Hepatocyte (in vitro differentiated cells): ENCODE measurements around the gene OSCP1. TPM values are rescaled to one million over a fixed set of nuclear protein-coding genes. Genes with fewer than 3 reads are reported as not detected.

Source experiments
- DNase-seq: peaks from one replicate; pipeline ENCODE4 v3.0.0-alpha.2; 2016; ENCODE audit warnings: low spot score
- H2AFZ ChIP-seq: fragments of 200-600 bp; sonication (generic); 2 replicates; pipeline ENCODE4 v1.6.0; 2016; ENCODE audit warnings: antibody characterized with exemption, mild to moderate bottlenecking
- H3K27ac ChIP-seq: fragments of 200-600 bp; sonication (generic); 2 replicates; pipeline ENCODE4 v1.5.1; 2016; ENCODE audit warnings: mild to moderate bottlenecking
- H3K27me3 ChIP-seq: fragments of 200-600 bp; sonication (generic); 2 replicates; pipeline ENCODE4 v1.6.1; 2016
- H3K36me3 ChIP-seq: fragments of 200-600 bp; sonication (generic); replicated peaks from 2 replicates; pipeline ENCODE4 v1.5.1; 2016; ENCODE audit warnings: low read depth; ENCODE audit not compliant: insufficient read depth
- H3K4me1 ChIP-seq: fragments of 200-600 bp; sonication (generic); 2 replicates; pipeline ENCODE4 v1.5.1; 2016; ENCODE audit warnings: mild to moderate bottlenecking, moderate library complexity; ENCODE audit not compliant: insufficient read depth
- H3K4me2 ChIP-seq: fragments of 200-600 bp; sonication (generic); 2 replicates; pipeline ENCODE4 v1.6.0; 2016
- H3K4me3 ChIP-seq: fragments of 200-600 bp; sonication (generic); 2 replicates; pipeline ENCODE4 v1.5.1; 2016; ENCODE audit warnings: mild to moderate bottlenecking
- H3K79me2 ChIP-seq: fragments of 200-600 bp; sonication (generic); 2 replicates; pipeline ENCODE4 v1.6.0; 2017; ENCODE audit warnings: mild to moderate bottlenecking
- H3K9me2 ChIP-seq: fragments of 200-600 bp; sonication (generic); replicated peaks from 2 replicates; pipeline ENCODE4 v1.6.0; 2017; ENCODE audit warnings: mild to moderate bottlenecking; ENCODE audit not compliant: insufficient read depth
- H3K9me3 ChIP-seq: fragments of 200-600 bp; sonication (generic); 2 replicates; pipeline ENCODE4 v1.5.1; 2016; ENCODE audit warnings: low read depth, mild to moderate bottlenecking
- H4K20me1 ChIP-seq: fragments of 200-600 bp; sonication (generic); 2 replicates; pipeline ENCODE4 v1.6.0; 2016; ENCODE audit warnings: mild to moderate bottlenecking; ENCODE audit not compliant: insufficient read depth, poor library complexity, severe bottlenecking
- CTCF ChIP-seq: fragments of 200-600 bp; sonication (generic); IDR thresholded peaks from 2 replicates; pipeline ENCODE4 v1.5.1; 2016; ENCODE audit warnings: antibody characterized with exemption, mild to moderate bottlenecking; ENCODE audit not compliant: poor library complexity
- EZH2 ChIP-seq: fragments of 200-600 bp; sonication (generic); IDR thresholded peaks from 2 replicates; pipeline ENCODE4 v1.6.1; 2016; ENCODE audit warnings: antibody characterized with exemption, mild to moderate bottlenecking, borderline replicate concordance
- EZH2phosphoT487 ChIP-seq: fragments of 200-600 bp; sonication (generic); IDR thresholded peaks from one replicate; pipeline ENCODE4 v1.6.1; 2018; ENCODE audit warnings: antibody characterized with exemption, mild to moderate bottlenecking, low read depth, moderate library complexity; ENCODE audit not compliant: unreplicated experiment, severe bottlenecking
- WGBS: methylation state at CpG from one replicate; pipeline ENCODE4 v1.1.6; 2016; ENCODE audit warnings: low lambda C conversion rate; ENCODE audit errors: missing lambda C conversion rate; 5-methylcytosine and 5-hydroxymethylcytosine counted together
- polyA plus RNA-seq: library from polyadenylated mRNA; unstranded; fragments of >200 nt; fragmentation: Nextera tagmentation; extraction: Ambion mirVana; gene quantifications from 2 replicates; pipeline ENCODE4 v1.2.1, GENCODE V29; 2016
- total RNA-seq: library from RNA; depleted of rRNA; stranded (reverse); fragments of >200 nt; gene quantifications from 2 replicates; pipeline ENCODE4 v1.2.3, GENCODE V29; 2014

The OSCP1 gene
- total and polyA plus RNA-seq, 2 experiments from 2014 or later, result 5.8 to 7.6 TPM

DNA sequence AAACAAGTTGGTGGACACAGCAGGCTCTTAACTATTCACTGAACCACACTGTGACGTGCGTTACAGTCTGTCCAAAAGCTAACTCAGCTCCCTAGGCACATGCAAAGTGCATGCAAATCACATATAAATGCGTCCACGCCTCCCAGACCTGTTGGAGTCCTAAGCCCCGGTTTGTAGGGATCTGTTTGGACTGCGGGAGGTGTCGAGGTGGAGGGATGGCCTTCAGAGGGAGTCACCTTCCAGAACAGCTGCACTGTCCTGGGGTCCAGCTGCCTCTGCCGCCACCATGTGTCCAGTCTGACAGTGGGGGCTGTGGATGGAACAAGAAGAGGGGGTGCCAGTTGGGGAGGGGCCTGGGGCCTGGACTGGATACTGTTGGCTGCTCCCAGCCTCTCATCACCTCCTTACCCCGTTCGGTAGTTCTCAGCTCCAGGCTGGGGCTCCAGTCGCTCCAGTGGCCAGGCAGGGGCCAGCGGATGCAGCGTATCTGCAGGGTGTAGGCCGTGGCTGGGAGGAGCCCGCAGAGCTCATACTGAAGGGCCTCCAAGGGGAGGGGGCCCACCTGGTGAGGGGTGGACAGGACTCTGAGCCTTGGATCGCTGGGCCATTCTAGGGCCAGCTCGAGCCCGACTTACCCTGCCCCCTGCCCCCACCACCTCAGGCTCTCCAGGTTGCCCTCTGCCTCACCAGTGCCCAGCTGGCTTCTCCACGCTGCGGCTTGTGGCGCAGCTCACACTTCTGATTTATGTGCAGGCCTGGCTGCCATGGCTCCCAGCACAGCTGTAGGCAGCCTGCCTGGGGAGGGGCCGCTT, 21.8 kb upstream of the OSCP1 start:
- no peak overlapping the region for H3K4me3 ChIP-seq
- H3K27me3 ChIP-seq, result no peaks in the 10 kb centered on the region
- TF ChIP-seq EZH2 (no peak), CTCF (no peak), EZH2phosphoT487 (no peak)
- H4K20me1 ChIP-seq, result no peaks in the 10 kb centered on the region
- H3K4me1 ChIP-seq, result no peaks in the 10 kb centered on the region
- no peaks in the 10 kb centered on the region for H3K79me2 ChIP-seq
- H3K9me3 ChIP-seq, result no peaks in the 10 kb centered on the region
- H3K9me2 ChIP-seq, result no peaks in the 10 kb centered on the region
- no peak overlapping the region for H2AFZ ChIP-seq
- WGBS, result 84% methylated on average over 22 of the region's 22 CpGs
- H3K36me3 ChIP-seq, result no peaks in the 10 kb centered on the region
- no peak for DNase-seq
- no peak overlapping the region for H3K27ac ChIP-seq
- no peak overlapping the region for H3K4me2 ChIP-seq

- Histone ChIP-seq H3K4me1 (peaks cover 14% of the 10 kb centered on the region), H3K79me2 (no peaks in the 10 kb centered on the region), H3K36me3 (no peaks in the 10 kb centered on the region), H3K9me2 (no peaks in the 10 kb centered on the region), H2AFZ (no peak overlapping the region), H3K4me2 (no peak overlapping the region), H4K20me1 (no peaks in the 10 kb centered on the region), H3K9me3 (no peaks in the 10 kb centered on the region), H3K27me3 (no peaks in the 10 kb centered on the region), H3K27ac (no peak overlapping the region), H3K4me3 (no peak overlapping the region)
- WGBS, result 72% methylated on average over 2 of the region's 2 CpGs
- no peak for DNase-seq
- no peak for TF ChIP-seq CTCF
- TF ChIP-seq EZH2phosphoT487, result no peak
- no peak for TF ChIP-seq EZH2
These were observed 18.9 kb upstream of the OSCP1 start for GRCh38 chr1:36469163-36469562.

DNA sequence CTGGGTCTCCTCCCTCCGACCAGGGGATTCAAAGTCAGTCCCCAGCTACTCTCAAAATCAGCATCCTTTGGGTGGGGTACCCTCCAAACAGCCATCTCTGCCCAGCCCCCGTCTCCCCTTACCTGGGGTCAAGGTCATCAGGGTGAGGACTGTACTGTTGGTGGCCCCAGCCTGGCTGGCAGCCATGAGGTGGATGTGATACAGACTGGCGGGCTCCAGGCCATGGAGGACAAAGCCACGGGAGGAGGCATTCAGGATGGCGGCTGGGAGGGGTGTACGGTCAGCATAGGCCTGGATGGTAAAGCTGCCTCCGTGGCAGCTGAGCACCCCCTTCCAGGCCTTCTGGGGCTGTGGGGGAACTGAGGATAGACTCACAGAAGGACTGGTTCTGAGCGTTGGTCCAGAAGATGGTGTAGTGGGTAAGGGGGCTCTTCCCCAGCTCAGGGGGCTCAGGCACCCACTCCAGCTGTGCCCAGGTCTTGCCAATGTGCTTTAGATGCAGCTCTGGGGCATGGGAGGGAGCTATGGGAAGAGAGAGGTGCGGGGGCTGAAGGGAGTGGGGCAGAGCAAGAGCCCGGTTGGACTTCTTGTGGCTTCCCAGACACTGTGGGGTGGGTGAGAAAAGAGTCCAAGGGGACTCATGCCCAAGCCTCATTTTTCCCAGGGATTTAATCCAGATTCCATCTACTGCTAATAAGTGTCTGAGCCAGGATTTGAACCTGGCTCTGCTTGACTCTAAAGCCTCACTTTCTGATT, 17.6 kb upstream of the OSCP1 start:
- H3K9me3 ChIP-seq, result no peaks in the 10 kb centered on the region
- H3K27ac ChIP-seq, result no peak overlapping the region
- H2AFZ ChIP-seq, result no peak overlapping the region
- H3K27me3 ChIP-seq, result no peaks in the 10 kb centered on the region
- 94% methylated on average over 10 of the region's 10 CpGs for WGBS
- no peak for DNase-seq
- peaks cover 12% of the 10 kb centered on the region for H3K79me2 ChIP-seq
- H3K4me2 ChIP-seq, result no peak overlapping the region
- TF ChIP-seq EZH2, result no peak
- no peak for TF ChIP-seq CTCF
- no peak for TF ChIP-seq EZH2phosphoT487
- no peak overlapping the region for H3K4me3 ChIP-seq
- H4K20me1 ChIP-seq, result no peaks in the 10 kb centered on the region
- H3K9me2 ChIP-seq, result no peaks in the 10 kb centered on the region
- H3K4me1 ChIP-seq, result peaks cover 16% of the 10 kb centered on the region
- no peaks in the 10 kb centered on the region for H3K36me3 ChIP-seq
